HG03064 (cell line): ENCODE data around the gene TCL1B.
"Not testable (repeated sequence)": the region's sequence is repeated elsewhere in the genome, so short reads cannot be mapped to it uniquely, and the experiment has no call there.

Source experiments
- ATAC-seq: cut with Tn5 transposase; IDR thresholded peaks from one replicate; pipeline ENCODE4 v1.9.1; 2021; ENCODE audit warnings: low read depth; ENCODE audit not compliant: unreplicated experiment

The TCL1B gene

GRCh38 chr14:95685978-95686922 lies at the start of gene TCL1B:
TSS of gene TCL1B (plus strand) at chr14:95686426. CDS start at chr14:95686468, 42 bp downstream.
- ATAC-seq: no peak

GRCh38 chr14:95644981-95645380 lies 41.2 kb upstream of the TCL1B start:
- no peak for ATAC-seq

DNA sequence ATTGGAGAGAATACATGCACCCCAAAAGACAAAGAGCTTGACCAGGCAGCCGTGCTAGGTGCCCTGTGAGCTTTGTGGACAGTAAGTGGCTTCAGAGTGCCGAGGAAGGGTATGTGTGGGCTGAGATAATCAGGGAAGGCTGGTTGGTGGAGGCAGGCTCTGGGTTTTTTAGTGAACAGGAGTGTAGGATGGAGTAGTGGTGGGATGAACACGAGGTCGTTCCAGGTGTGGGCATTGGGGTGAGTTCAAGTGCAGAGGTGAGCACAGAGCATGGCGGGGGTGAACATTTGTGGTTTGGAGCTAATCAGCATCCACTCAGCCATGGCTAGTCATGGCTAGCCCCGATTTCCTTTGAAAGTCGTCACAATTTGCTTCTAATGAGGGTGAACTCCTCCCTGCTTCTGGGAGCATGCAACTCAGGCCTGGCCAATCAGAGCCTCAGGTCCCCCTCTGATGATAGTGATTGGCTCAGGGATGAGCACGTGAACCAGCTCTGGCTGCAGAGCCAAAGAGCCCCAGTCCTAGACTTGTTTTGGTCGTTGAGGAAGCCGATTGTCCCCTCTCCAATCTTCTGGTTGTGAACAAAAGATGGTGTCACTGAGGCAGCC lies 40.7 kb upstream of the TCL1B start:
- no peak for ATAC-seq

DNA sequence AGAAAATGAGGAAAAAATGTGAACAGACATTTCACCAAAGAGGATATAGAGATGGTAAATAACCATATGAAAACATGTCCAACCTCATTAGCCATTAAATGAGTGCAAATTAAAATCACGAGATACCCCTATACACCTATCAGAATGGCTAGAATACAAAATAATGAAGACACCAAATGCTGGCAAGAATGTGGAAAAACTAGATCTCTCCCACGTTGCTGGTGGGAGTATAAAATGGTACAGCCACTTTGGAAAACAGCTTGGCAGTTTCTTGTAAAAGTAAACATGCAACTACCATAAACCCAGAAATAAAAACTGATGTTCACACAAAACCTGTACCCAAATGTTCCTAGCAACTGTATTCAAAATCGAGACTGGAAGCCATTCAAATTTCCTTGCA lies 38.3 kb upstream of the TCL1B start:
- no peak for ATAC-seq

DNA sequence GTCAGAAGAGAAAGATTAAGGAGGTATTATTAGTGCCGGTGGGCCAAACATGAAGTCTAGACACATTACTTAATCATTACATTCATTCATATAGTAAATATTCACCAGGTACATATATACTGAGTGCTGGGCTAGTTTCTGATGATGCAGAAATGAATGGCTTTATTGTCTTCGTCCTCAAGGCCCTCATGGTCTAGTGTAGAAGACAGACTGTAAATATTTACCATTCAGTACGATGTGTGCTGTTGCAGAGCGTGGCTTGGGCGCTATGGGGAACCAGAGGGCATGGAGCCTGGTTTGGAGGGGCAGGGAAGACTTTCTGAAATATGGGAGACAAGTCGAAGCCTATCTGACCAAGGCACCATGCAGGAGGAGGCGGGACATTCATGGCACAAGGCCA lies 37.0 kb upstream of the TCL1B start:
- ATAC-seq: no peak

- no peak for ATAC-seq
Observed at GRCh38 chr14:95651028-95651427, 35.2 kb upstream of the TCL1B start.

GRCh38 chr14:95651821-95652583 lies 34.2 kb upstream of the TCL1B start:
- ATAC-seq: no peak

- ATAC-seq: no peak
Observed at GRCh38 chr14:95652690-95653089, 33.5 kb upstream of the TCL1B start.

DNA sequence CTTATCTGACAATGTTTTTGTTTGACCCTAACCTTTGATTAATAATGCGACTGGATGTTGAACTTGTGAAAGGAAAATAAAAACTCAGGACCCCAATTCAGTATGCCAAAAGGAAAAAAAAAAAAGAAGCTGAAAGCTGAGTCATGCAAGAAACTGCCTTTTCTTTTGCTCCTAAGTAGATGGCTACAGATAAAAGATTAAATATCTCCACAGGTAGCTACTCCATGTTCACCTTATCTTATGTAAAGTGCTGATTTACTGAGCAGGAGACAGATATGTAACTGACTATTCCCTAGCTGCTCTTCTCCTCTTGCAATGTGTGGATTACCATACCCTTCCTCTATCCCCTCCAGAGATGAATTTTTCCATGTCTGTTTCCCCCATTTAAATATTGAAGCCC lies 30.8 kb upstream of the TCL1B start:
- no peak for ATAC-seq

DNA sequence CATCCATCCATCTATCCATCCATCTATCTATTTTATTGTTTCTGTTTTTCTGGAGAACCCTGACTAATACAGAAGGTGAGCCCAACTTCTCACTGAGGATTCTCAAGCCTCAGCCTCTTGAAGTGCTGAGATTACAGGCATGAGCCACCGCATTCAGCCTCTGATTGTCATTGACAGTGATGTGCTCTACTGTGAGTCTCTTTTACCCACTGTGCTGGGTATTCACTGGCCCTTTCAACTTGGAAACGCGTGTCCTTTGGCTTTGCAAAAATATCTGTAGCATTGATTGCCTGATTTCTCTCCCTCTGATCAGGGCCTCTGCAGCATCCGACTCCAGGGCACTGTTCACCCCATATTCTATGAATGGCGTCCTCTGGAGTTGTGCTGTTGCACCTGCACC lies 29.6 kb upstream of the TCL1B start:
- no peak for ATAC-seq

- ATAC-seq: no peak
Observed at GRCh38 chr14:95657454-95657853, 28.8 kb upstream of the TCL1B start.

DNA sequence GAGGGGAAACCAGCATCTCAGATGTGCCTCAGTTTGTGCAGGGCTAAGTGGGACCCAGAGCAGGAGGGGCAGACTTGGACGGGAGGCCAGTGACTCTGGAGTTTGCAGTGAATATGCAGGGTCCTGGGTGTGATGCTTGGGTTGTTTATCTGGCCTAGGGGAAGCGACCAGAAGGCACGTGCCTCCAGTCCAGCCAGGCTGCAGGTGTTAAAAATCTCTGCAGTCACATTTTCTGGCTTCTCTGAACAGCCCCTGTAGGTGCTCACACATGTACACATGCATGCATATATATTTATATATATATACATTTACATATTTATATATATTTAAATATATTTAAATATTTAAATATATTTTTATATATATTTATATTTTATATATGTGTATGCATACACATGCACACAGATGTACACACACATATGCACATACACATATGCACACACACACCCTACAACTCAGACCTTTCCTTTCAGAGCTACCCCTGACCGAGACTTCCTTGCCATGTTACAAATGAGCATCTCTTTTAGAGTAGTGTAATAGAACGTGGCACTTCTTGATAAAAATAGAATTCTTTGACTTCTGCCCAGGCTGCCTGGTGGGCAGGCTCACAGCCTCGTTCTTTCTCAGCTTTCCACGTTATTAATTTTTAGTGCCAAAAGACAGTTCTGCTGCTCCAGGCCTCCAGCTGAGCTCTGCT lies 26.8 kb upstream of the TCL1B start:
- no peak for ATAC-seq

DNA sequence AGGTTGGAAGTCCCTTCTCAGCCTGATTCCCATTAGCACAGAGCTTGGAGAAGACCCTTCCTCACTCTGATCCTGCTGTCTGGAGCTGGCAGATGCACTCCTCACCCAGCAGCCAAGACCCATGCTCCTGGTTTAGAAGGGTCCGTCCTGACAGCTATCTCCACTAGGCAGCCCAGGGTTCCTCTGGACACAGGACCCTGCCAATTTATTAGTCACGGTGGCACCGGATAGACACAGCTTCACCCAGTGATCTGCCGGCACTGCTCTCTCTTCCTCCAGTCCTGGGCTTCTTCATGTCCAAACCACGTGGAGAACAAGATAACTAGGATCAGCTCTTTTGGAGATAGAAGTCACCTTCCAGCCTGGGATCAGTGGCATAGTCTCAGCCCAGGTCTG lies 26.2 kb upstream of the TCL1B start:
- ATAC-seq: no peak

DNA sequence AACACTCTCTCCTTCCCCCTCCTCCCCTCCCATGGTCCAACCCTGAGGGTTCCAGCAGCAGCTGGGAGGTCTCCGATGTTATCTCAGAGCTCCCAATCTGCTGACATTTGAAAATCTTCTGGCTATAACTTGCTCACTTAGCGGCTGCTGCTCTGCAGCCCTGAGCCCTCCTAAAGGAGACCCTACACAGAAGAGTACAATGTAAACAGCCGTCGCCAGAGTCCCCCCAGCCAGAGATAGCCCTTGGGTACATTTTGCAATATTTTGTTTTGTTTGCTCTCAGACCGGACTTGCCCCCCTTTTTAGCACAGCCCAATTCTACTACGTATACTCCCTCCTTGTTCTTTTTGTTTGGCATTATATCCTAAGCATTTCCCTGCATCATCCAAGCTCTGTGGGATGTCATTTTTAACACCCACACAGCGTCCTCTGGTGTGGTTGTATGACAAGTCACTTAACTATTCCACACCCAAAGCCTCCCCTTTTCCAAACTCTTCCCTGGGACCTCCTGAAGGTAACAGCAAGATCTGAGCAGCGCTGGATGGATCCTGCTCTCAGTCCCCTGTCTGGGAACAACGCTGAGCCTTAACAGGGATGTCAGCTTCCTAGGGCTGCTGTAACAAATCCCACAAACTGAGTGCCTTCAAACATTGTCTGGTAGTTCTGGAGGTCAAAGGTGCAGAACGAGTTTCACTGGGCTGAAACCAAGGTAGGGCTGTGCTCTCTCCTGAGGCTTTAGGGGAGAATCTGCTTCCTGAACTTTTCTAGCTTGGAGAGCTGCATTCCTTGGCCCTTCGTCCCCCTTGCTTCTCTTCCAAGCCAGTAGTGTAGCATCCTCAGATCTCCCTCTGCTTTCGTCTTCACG lies 25.3 kb upstream of the TCL1B start:
- ATAC-seq: no peak

GRCh38 chr14:95662376-95663186 lies 23.6 kb upstream of the TCL1B start:
- no peak for ATAC-seq

GRCh38 chr14:95663226-95663797 lies 22.9 kb upstream of the TCL1B start:
- ATAC-seq: no peak

- no peak for ATAC-seq
Observed at GRCh38 chr14:95664066-95664465, 22.2 kb upstream of the TCL1B start.

- no peak for ATAC-seq
Observed at GRCh38 chr14:95664546-95664945, 21.7 kb upstream of the TCL1B start.

GRCh38 chr14:95665530-95665929 lies 20.7 kb upstream of the TCL1B start:
- ATAC-seq: not testable (repeated sequence)
